HCT116 (cell line): ENCODE data around the gene SETD1A. TPM values are rescaled to one million over a fixed set of nuclear protein-coding genes. Genes with fewer than 3 reads are reported as not detected.

Experiments used
- ATAC-seq: fragments of 200-7000 bp; cut with Tn5 transposase; 2 replicates; pipeline ENCODE4 v1.9.1; 2020; ENCODE audit warnings: mild to moderate bottlenecking, moderate library complexity
- BruUV-seq: library from RNA; stranded (reverse); fragments of 400-500 nt; replicated peaks from 2 replicates; lab custom pipeline; 2021; lab: Mats Ljungman, UMichigan
- CTCF ChIA-PET: fragments of 300-600 bp; sonication (Branson Sonifier 250); formaldehyde crosslinking; loops from one replicate; lab custom pipeline; 2021; ENCODE audit warnings: antibody characterized with exemption; lab: Charles Lee
- POLR2A ChIA-PET: fragments of 300-600, 350-600 bp; sonication (Branson Sonifier 250); formaldehyde crosslinking; loops from one replicate; lab custom pipeline; 2021; ENCODE audit warnings: antibody characterized with exemption; lab: Charles Lee
- RAD21 ChIA-PET, 2 experiments: fragments of 300-600 bp; sonication (Branson Sonifier 250); formaldehyde crosslinking; loops; one replicate each; lab custom pipeline; 2023; ENCODE audit warnings: low total read pairs in 2 of 2; ENCODE audit not compliant: uncharacterized antibody in 2 of 2, unreplicated experiment in 2 of 2, low non-redundant PET in 1 of 2; lab: Charles Lee
- DNase-seq: peaks from one replicate; pipeline ENCODE4 v3.0.0-alpha.2; 2010; ENCODE audit warnings: low read depth, low spot score
- H2AFZ ChIP-seq: fragments of 200-600 bp; shearing (Covaris generic), sonication (generic); 2 replicates; pipeline ENCODE4 v1.6.1; 2017; ENCODE audit warnings: low read depth, mixed run types, mixed read lengths, antibody characterized with exemption, low read length; ENCODE audit not compliant: poor library complexity, severe bottlenecking
- H3K27ac ChIP-seq: 2 replicates; pipeline ENCODE4 v1.5.1; 2012; ENCODE audit warnings: low read depth, low read length
- H3K27me3 ChIP-seq: fragments of 200-600 bp; sonication (generic); 2 replicates; pipeline ENCODE4 v1.6.1; 2016; ENCODE audit warnings: mixed run types, low read length, mixed read lengths; ENCODE audit not compliant: insufficient read depth
- H3K36me3 ChIP-seq, 2 experiments: fragments of 200-500 bp in 1 of 2; fragments of 200-600 bp in 1 of 2; sonication (Bioruptor generic) in 1 of 2; sonication (generic) in 1 of 2; 2 replicates each; pipeline versions ENCODE4 v1.5.1 to v1.6.1; 2014 to 2016; ENCODE audit warnings: low read length in 2 of 2, inconsistent platforms in 1 of 2, mixed read lengths in 1 of 2, mixed run types in 1 of 2; ENCODE audit not compliant: insufficient read depth in 2 of 2, control insufficient read depth in 1 of 2
- H3K4me1 ChIP-seq, 2 experiments: fragments of 200-600 bp in 1 of 2; sonication (generic) in 1 of 2; 2 replicates each; pipeline versions ENCODE4 v1.5.1 to v1.6.1; 2012 to 2017; ENCODE audit warnings: low read length in 2 of 2, inconsistent platforms in 1 of 2, mild to moderate bottlenecking in 1 of 2, mixed read lengths in 1 of 2, mixed run types in 1 of 2, moderate library complexity in 1 of 2; ENCODE audit not compliant: insufficient read depth in 2 of 2, control insufficient read depth in 1 of 2
- H3K4me2 ChIP-seq: fragments of 200-600 bp; sonication (generic); 2 replicates; pipeline ENCODE4 v1.6.1; 2017; ENCODE audit warnings: mixed run types, low read length, mixed read lengths
- H3K4me3 ChIP-seq, 2 experiments: fragments of 200-600 bp in 1 of 2; sonication (generic) in 1 of 2; replicated peaks in 1 of 2; 2 replicates each; pipeline ENCODE4 v1.5.1; 2011 to 2016; ENCODE audit warnings: low read length in 2 of 2, control low read depth in 1 of 2, low read depth in 1 of 2, mild to moderate bottlenecking in 1 of 2, mixed read lengths in 1 of 2, mixed run types in 1 of 2
- H3K79me2 ChIP-seq: fragments of 200-600 bp; sonication (generic); 2 replicates; pipeline ENCODE4 v1.6.1; 2017; ENCODE audit warnings: mild to moderate bottlenecking, mixed run types, low read length, moderate library complexity, mixed read lengths; ENCODE audit not compliant: insufficient read depth
- H3K9ac ChIP-seq: fragments of 200-600 bp; sonication (generic); 2 replicates; pipeline ENCODE4 v1.6.1; 2016; ENCODE audit warnings: low read length, mixed read lengths
- H3K9me2 ChIP-seq: fragments of 200-600 bp; sonication (generic), shearing (Covaris generic); 2 replicates; pipeline ENCODE4 v1.6.1; 2017; ENCODE audit warnings: mixed run types, mild to moderate bottlenecking, moderate library complexity; ENCODE audit not compliant: insufficient read depth
- H3K9me3 ChIP-seq, 2 experiments: fragments of 200-500 bp in 1 of 2; fragments of 200-600 bp in 1 of 2; sonication (Bioruptor generic) in 1 of 2; sonication (generic) in 1 of 2; 2 replicates each; pipeline ENCODE4 v1.6.1; 2014 to 2017; ENCODE audit warnings: low read length in 2 of 2, mixed read lengths in 2 of 2, inconsistent platforms in 1 of 2, low read depth in 1 of 2, mild to moderate bottlenecking in 1 of 2, mixed run types in 1 of 2, moderate library complexity in 1 of 2; ENCODE audit not compliant: control insufficient read depth in 1 of 2, insufficient read depth in 1 of 2
- H4K20me1 ChIP-seq: fragments of 200-600 bp; sonication (generic), shearing (Covaris generic); 2 replicates; pipeline ENCODE4 v1.6.1; 2017; ENCODE audit warnings: mixed run types, mild to moderate bottlenecking, moderate library complexity; ENCODE audit not compliant: insufficient read depth
- CTCF ChIP-seq, 3 experiments: fragments of 200-600 bp in 1 of 3; sonication (generic) in 1 of 3; IDR thresholded peaks in 2 of 3; conservative IDR thresholded peaks in 1 of 3; 2 replicates each; pipeline ENCODE4 v1.5.1; 2012 to 2017; ENCODE audit warnings: low read depth in 2 of 3, low read length in 2 of 3, antibody characterized with exemption in 1 of 3, borderline replicate concordance in 1 of 3, control low read depth in 1 of 3, mild to moderate bottlenecking in 1 of 3, mixed read lengths in 1 of 3, mixed run types in 1 of 3, moderate library complexity in 1 of 3; ENCODE audit not compliant: insufficient read depth in 1 of 3
- POLR2AphosphoS5 ChIP-seq: IDR thresholded peaks from 2 replicates; pipeline ENCODE4 v1.6.1; 2011; ENCODE audit warnings: mild to moderate bottlenecking, low read depth, low read length, moderate library complexity
- RAD21 ChIP-seq: IDR thresholded peaks from 2 replicates; pipeline ENCODE4 v1.6.1; 2012; ENCODE audit warnings: low read depth, mild to moderate bottlenecking
- intact Hi-C: fragments of 100-400 bp; cut with micrococcal nuclease; formaldehyde crosslinking; loops from 2 replicates; pipeline ENCODE4 v1.10.0; 2022
- total RNA-seq: library from RNA; stranded (reverse); gene quantifications from one replicate; pipeline ENCODE4 v1.2.1, GENCODE V29; 2021; ENCODE audit not compliant: unreplicated experiment

Gene SETD1A
- total RNA-seq, 1 experiment from 2014 or later: 26.9 TPM

GRCh38 chr16:30921748-30922419, 35.7 kb upstream of the SETD1A start:
- DNase-seq (peak; percentile 81), ATAC-seq (peak; percentile 37)
- H3K9me2 ChIP-seq: no peaks in the 10 kb centered on the region
- peaks cover 0 to 3% of the 10 kb centered on the region in 2 experiments; a peak in 1 of 4 replicates for H3K36me3 ChIP-seq
- TF ChIP-seq RAD21: no peak
- peak; percentile 31; the same call in 1 of the 2 replicates for TF ChIP-seq POLR2AphosphoS5
- peak in 2 of 3 experiments; percentile 91; a peak in 4 of 6 replicates for TF ChIP-seq CTCF (IDR thresholded peaks at IDR 0.05 in 2 of 3, conservative IDR thresholded peaks at IDR 0.05 in 1 of 3; ENCODE audit: borderline replicate concordance in 1 of 3, insufficient read depth in 1 of 3, low read depth in 2 of 3, low read length in 2 of 3)
- no peaks in the 10 kb centered on the region for H3K27me3 ChIP-seq
- H3K9me3 ChIP-seq: no peaks in the 10 kb centered on the region
- H3K27ac ChIP-seq: peak overlapping the region; percentile 92
- H3K4me2 ChIP-seq: peak overlapping the region; percentile 95
- H3K4me1 ChIP-seq: peaks cover 10 to 17% of the 10 kb centered on the region in 2 experiments; a peak in 3 of 4 replicates
- intact Hi-C loops: loop anchor here (1.0 to 5.0 kb wide), 8 partner anchors 25 to 475 kb away; partner anchors contain the start of genes CTF1, PRR14, SEPHS2 and ZNF629
- H4K20me1 ChIP-seq: no peaks in the 10 kb centered on the region
- H2AFZ ChIP-seq: peak overlapping the region; percentile 24
- peaks cover 10% of the 10 kb centered on the region; the same call in 1 of the 2 replicates for H3K79me2 ChIP-seq
- peak overlapping the region; percentile 63 for H3K9ac ChIP-seq
- no TSS peak for BruUV-seq
- ChIA-PET RAD21 (no interaction called here), POLR2A (no interaction called here), CTCF (interaction anchor here (1.0 kb wide), 1 partner anchor 19 kb away, joined by 4 read pairs; no protein-coding TSS in a partner anchor)
- H3K4me3 ChIP-seq: peak overlapping the region; percentile 62 to 97
